H1 (cell line): Measurements from ENCODE around the gene TGFBR2. TPM values are rescaled to one million over a fixed set of nuclear protein-coding genes. Genes with fewer than 3 reads are reported as not detected.

Experiments
- BRCA1 ChIP-seq: IDR thresholded peaks from 2 replicates; pipeline ENCODE4 v1.6.1; 2012; ENCODE audit warnings: low read depth, low read length, improper control_type of control experiment
- EZH2 ChIP-seq: fragments of 200-600 bp; sonication (generic); IDR thresholded peaks from 2 replicates; pipeline ENCODE4 v1.7.1; 2012; ENCODE audit warnings: low read depth, mild to moderate bottlenecking, moderate library complexity, low read length, inconsistent platforms; ENCODE audit not compliant: severe bottlenecking
- GABPA ChIP-seq: IDR thresholded peaks from 2 replicates; pipeline ENCODE4 v1.6.1; 2011; ENCODE audit warnings: mild to moderate bottlenecking, low read length, moderate library complexity, borderline replicate concordance; ENCODE audit not compliant: insufficient read depth
- GTF2F1 ChIP-seq: IDR thresholded peaks from 2 replicates; pipeline ENCODE4 v1.6.1; 2012; ENCODE audit warnings: low read depth, low read length, improper control_type of control experiment, borderline replicate concordance
- KDM1A ChIP-seq: fragments of 200-600, 300-600 bp; sonication (generic); IDR thresholded peaks from 2 replicates; pipeline ENCODE4 v1.7.1; 2016; ENCODE audit warnings: mild to moderate bottlenecking, low read length, borderline replicate concordance
- NANOG ChIP-seq: IDR thresholded peaks from 2 replicates; pipeline ENCODE4 v1.6.1; 2011; ENCODE audit warnings: low read length, low read depth, mild to moderate bottlenecking, inconsistent platforms; ENCODE audit not compliant: insufficient read depth, poor library complexity, severe bottlenecking
- POLR2AphosphoS5 ChIP-seq: IDR thresholded peaks from 2 replicates; pipeline ENCODE4 v1.6.1; 2011; ENCODE audit warnings: low read depth, low read length
- POU5F1 ChIP-seq: IDR thresholded peaks from 2 replicates; pipeline ENCODE4 v1.6.1; 2011; ENCODE audit warnings: low read depth, mild to moderate bottlenecking, low read length, moderate library complexity
- SUZ12 ChIP-seq: fragments of 200-600 bp; sonication (generic); IDR thresholded peaks from 2 replicates; pipeline ENCODE4 v1.6.1; 2012; ENCODE audit warnings: mild to moderate bottlenecking, inconsistent platforms, low read length, moderate library complexity, mixed read lengths
- polyA plus RNA-seq, 7 experiments: library from polyadenylated mRNA; depleted of rRNA in 3 of 7; stranded (reverse) in 5 of 7; unstranded in 2 of 7; fragments of >200 nt in 5 of 7; fragments of 200-250 nt in 2 of 7; gene quantifications; 1 replicate in 5 of 7; 2 replicates in 1 of 7; 4 replicates in 1 of 7; pipeline versions ENCODE4 v1.2.1 to v1.2.3, GENCODE V29; 2011 to 2013; ENCODE audit warnings: missing spikeins in 2 of 7, mixed read lengths in 2 of 7
- total RNA-seq: library from RNA; stranded (reverse); fragmentation: NEBNext Ultra II Directional; extraction: Animal tissue kit (Norgen Biotek cat#: 25700); gene quantifications from 2 replicates; pipeline ENCODE4 v1.2.1, GENCODE V29; 2021
- TF ChIP-seq, protein P1 (sequence below): fragments of 300-600 bp; sonication (generic); IDR thresholded peaks from 2 replicates; pipeline ENCODE4 v1.7.1; 2012; ENCODE audit warnings: low read length, moderate library complexity, mild to moderate bottlenecking, inconsistent platforms; ENCODE audit not compliant: insufficient replicate concordance

Gene TGFBR2
- total and polyA plus RNA-seq, 2 of the 8 experiments (the other 6 are each of a cell fraction or from before 2014, with no cell fraction given): 4.2 to 7.4 TPM

DNA sequence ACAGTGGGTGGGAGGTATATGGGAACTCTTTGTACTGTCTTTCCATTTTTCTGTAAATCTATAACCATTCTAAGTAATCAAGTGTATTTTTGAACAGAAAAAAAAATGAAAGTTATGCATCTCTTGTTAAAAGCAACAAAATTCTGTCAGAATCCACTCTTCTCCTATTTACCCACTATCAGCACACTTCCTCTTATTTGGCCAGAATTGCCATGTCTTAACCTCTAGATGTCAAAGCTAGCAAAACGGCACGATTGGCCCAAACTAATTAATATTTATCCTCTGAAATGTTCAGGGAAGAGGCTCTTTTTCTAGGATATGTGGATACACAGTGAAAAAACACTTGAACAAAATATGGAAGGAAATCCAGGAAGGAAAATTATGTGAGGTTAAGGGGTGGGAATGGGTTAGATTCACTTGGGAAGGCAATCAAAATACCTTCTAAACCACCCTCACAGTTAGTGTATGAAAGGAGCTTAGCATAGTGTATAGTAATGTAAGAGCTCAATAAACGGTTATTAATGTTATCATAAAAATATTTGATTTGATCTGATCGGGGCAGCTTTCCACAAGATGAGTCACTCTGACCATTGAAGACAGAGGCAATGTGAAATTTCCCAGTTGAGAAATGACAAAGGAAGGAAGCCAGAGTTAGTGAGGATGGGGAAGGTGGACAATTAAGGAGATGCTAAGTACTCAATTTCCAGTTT is 20.1 kb upstream of the TGFBR2 start (continued):
- TF ChIP-seq, protein P1, sequence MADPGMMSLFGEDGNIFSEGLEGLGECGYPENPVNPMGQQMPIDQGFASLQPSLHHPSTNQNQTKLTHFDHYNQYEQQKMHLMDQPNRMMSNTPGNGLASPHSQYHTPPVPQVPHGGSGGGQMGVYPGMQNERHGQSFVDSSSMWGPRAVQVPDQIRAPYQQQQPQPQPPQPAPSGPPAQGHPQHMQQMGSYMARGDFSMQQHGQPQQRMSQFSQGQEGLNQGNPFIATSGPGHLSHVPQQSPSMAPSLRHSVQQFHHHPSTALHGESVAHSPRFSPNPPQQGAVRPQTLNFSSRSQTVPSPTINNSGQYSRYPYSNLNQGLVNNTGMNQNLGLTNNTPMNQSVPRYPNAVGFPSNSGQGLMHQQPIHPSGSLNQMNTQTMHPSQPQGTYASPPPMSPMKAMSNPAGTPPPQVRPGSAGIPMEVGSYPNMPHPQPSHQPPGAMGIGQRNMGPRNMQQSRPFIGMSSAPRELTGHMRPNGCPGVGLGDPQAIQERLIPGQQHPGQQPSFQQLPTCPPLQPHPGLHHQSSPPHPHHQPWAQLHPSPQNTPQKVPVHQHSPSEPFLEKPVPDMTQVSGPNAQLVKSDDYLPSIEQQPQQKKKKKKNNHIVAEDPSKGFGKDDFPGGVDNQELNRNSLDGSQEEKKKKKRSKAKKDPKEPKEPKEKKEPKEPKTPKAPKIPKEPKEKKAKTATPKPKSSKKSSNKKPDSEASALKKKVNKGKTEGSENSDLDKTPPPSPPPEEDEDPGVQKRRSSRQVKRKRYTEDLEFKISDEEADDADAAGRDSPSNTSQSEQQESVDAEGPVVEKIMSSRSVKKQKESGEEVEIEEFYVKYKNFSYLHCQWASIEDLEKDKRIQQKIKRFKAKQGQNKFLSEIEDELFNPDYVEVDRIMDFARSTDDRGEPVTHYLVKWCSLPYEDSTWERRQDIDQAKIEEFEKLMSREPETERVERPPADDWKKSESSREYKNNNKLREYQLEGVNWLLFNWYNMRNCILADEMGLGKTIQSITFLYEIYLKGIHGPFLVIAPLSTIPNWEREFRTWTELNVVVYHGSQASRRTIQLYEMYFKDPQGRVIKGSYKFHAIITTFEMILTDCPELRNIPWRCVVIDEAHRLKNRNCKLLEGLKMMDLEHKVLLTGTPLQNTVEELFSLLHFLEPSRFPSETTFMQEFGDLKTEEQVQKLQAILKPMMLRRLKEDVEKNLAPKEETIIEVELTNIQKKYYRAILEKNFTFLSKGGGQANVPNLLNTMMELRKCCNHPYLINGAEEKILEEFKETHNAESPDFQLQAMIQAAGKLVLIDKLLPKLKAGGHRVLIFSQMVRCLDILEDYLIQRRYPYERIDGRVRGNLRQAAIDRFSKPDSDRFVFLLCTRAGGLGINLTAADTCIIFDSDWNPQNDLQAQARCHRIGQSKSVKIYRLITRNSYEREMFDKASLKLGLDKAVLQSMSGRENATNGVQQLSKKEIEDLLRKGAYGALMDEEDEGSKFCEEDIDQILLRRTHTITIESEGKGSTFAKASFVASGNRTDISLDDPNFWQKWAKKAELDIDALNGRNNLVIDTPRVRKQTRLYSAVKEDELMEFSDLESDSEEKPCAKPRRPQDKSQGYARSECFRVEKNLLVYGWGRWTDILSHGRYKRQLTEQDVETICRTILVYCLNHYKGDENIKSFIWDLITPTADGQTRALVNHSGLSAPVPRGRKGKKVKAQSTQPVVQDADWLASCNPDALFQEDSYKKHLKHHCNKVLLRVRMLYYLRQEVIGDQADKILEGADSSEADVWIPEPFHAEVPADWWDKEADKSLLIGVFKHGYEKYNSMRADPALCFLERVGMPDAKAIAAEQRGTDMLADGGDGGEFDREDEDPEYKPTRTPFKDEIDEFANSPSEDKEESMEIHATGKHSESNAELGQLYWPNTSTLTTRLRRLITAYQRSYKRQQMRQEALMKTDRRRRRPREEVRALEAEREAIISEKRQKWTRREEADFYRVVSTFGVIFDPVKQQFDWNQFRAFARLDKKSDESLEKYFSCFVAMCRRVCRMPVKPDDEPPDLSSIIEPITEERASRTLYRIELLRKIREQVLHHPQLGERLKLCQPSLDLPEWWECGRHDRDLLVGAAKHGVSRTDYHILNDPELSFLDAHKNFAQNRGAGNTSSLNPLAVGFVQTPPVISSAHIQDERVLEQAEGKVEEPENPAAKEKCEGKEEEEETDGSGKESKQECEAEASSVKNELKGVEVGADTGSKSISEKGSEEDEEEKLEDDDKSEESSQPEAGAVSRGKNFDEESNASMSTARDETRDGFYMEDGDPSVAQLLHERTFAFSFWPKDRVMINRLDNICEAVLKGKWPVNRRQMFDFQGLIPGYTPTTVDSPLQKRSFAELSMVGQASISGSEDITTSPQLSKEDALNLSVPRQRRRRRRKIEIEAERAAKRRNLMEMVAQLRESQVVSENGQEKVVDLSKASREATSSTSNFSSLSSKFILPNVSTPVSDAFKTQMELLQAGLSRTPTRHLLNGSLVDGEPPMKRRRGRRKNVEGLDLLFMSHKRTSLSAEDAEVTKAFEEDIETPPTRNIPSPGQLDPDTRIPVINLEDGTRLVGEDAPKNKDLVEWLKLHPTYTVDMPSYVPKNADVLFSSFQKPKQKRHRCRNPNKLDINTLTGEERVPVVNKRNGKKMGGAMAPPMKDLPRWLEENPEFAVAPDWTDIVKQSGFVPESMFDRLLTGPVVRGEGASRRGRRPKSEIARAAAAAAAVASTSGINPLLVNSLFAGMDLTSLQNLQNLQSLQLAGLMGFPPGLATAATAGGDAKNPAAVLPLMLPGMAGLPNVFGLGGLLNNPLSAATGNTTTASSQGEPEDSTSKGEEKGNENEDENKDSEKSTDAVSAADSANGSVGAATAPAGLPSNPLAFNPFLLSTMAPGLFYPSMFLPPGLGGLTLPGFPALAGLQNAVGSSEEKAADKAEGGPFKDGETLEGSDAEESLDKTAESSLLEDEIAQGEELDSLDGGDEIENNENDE: no peak
- TF ChIP-seq BRCA1 (no peak), NANOG (no peak), POU5F1 (no peak), SUZ12 (no peak), POLR2AphosphoS5 (no peak), KDM1A (no peak), GABPA (no peak), GTF2F1 (no peak), EZH2 (no peak)
